Left ventricle myocardium superior (tissue), 1 donor: ENCODE measurements around the gene CSTB. TPM values are rescaled to one million over a fixed set of nuclear protein-coding genes. Genes with fewer than 3 reads are reported as not detected.

Experiments
- total RNA-seq: library from RNA; stranded (reverse); fragmentation: NEBNext Ultra II Directional; extraction: Animal tissue kit (Norgen Biotek cat#: 25700); gene quantifications from one replicate; pipeline ENCODE4 v1.2.1, GENCODE V29; 2021
- donor health status: DM: no; HTN: yes; CAD: no; lungs with severe emphysema.

The CSTB gene
- total RNA-seq, 1 donor from 2014 or later, result 37.6 TPM

Other genes with a start within 250 kb of the CSTB start
- gene HSF2BP, start 116.8 kb downstream of the CSTB start, total RNA-seq, result not detected
- 9.9 TPM for gene RRP1B, start 116.7 kb downstream of the CSTB start, total RNA-seq
- gene PDXK, start 57.2 kb downstream of the CSTB start, total RNA-seq, result 117 TPM
- gene RRP1, start 13.3 kb upstream of the CSTB start, total RNA-seq, result 13.5 TPM
- 97.6 TPM for gene AGPAT3, start 88.9 kb upstream of the CSTB start, total RNA-seq
- 17.5 TPM for gene TRAPPC10, start 236.0 kb upstream of the CSTB start, total RNA-seq